Thyroid gland (tissue), 4 donors: Measurements from ENCODE around the gene MBD3. TPM values are rescaled to one million over a fixed set of nuclear protein-coding genes. Genes with fewer than 3 reads are reported as not detected.
"Not testable (repeated sequence)": the region's sequence is repeated elsewhere in the genome, so short reads cannot be mapped to it uniquely, and the experiment has no call there.

Experiments used
- DNase-seq, 2 donors: peaks; one replicate each; pipeline ENCODE4 v3.0.0-alpha.2; 2019
- H3K27ac ChIP-seq, 3 donors: fragments of 200-600 bp; sonication (generic); 1 replicate in 2 of 3; 2 replicates in 1 of 3; pipeline ENCODE4 v1.5.1; 2016 to 2019; ENCODE audit warnings: mild to moderate bottlenecking in 1 of 3, moderate library complexity in 1 of 3
- H3K27me3 ChIP-seq: fragments of 200-600 bp; sonication (generic); one replicate; pipeline ENCODE4 v1.5.1; 2019
- H3K36me3 ChIP-seq, 2 donors: fragments of 200-600 bp; sonication (generic); one replicate each; pipeline ENCODE4 v1.5.1; 2016 to 2019
- H3K4me1 ChIP-seq, 2 donors: fragments of 200-600 bp; sonication (generic); one replicate each; pipeline ENCODE4 v1.5.1; 2017 to 2019
- H3K4me3 ChIP-seq, 3 donors: fragments of 200-600 bp; sonication (generic); replicated peaks in 1 of 3; 1 replicate in 2 of 3; 2 replicates in 1 of 3; pipeline ENCODE4 v1.5.1; 2016; ENCODE audit warnings: mild to moderate bottlenecking in 1 of 3
- H3K9me3 ChIP-seq: fragments of 200-600 bp; sonication (generic); one replicate; pipeline ENCODE4 v1.5.1; 2017
- POLR2A ChIP-seq, 2 donors: fragments of 450-650 bp; IDR thresholded peaks; one replicate each; pipeline ENCODE4 v1.6.1; 2017; ENCODE audit warnings: antibody characterized with exemption in 2 of 2, mild to moderate bottlenecking in 2 of 2, moderate library complexity in 1 of 2
- WGBS, 2 donors: methylation state at CpG; one replicate each; pipeline ENCODE4 v1.1.5; 2017; 5-methylcytosine and 5-hydroxymethylcytosine counted together
- intact Hi-C: fragments of 100-400 bp; cut with DNase I; formaldehyde crosslinking; loops from one replicate; pipeline ENCODE4 v1.15.1; 2023
- total RNA-seq, 4 donors: library from RNA; depleted of rRNA; stranded (reverse); fragments of >200 nt; gene quantifications; one replicate each; pipeline ENCODE4 v1.2.3, GENCODE V29; 2016
- TF ChIP-seq, protein P1 (sequence below), 6 experiments: fragments of 200-600 bp in 3 of 6; fragments of 450-650 bp in 3 of 6; sonication (generic) in 3 of 6; IDR thresholded peaks; one replicate each; pipeline ENCODE4 v1.5.1; 2016 to 2019; ENCODE audit warnings: antibody characterized with exemption in 6 of 6, mild to moderate bottlenecking in 2 of 6, inconsistent platforms in 1 of 6, moderate library complexity in 1 of 6

MBD3 gene, protein sequence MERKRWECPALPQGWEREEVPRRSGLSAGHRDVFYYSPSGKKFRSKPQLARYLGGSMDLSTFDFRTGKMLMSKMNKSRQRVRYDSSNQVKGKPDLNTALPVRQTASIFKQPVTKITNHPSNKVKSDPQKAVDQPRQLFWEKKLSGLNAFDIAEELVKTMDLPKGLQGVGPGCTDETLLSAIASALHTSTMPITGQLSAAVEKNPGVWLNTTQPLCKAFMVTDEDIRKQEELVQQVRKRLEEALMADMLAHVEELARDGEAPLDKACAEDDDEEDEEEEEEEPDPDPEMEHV
- total RNA-seq: 100 to 1,000 TPM in 3 of 4 donors, 10 to 100 TPM in 1; 58.2 to 149 (median 115) TPM

DNA sequence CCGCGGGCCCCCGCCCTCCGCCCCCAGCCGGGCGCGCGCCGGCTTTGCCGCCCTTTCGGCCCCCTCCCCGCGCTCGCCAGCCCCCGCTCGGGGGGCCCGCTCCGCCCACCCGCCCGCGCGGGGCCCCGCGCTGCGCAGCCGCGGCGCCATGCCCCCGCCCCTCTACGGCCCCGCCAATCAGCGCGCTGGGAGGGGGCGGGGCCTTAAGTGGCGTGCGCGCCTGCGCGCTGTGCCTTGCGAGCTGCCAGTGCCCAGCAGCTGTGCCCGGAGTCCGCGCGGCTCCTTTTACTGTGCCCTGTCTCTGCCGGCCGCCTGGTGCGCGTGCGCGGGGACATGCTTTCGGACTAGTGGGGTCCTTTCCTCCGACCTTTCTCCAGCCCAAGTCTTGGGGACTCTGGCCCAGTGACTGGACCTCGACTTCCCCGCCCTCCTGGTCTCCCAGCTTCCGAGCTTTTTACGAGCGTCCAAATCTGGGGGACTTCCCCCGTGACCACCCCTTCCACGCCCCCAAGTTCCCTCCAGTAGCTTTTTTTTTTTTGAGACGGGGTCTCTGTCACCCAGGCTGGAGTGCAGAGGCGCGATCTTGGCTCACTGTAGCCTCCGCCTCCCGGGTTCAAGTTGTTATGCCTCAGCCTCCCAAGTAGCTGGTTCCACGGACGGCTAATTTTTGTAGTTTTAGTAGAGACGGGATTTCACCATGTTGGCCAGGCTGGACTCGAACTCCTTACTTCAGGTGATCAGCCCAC is at the start of gene MBD3:
Gene MBD3, minus strand, starts transcription at position 111 of the 746 bp plus-strand sequence. CDS start 234 bp downstream, outside the sequence.
- 2 to 3% methylated on average over 19 to 27 of the region's 68 CpGs for WGBS, 2 donors
- H3K9me3 ChIP-seq: no peaks in the 10 kb centered on the region
- peaks cover 8 to 15% of the 10 kb centered on the region in 2 donors for H3K36me3 ChIP-seq
- H3K4me3 ChIP-seq: peak within 1 kb of the TSS; percentile 14 to 83 (median 71)
- peak within 1 kb of the TSS; percentile 14 to 86 (median 79) for H3K27ac ChIP-seq
- TF ChIP-seq POLR2A (IDR thresholded peaks at IDR 0.05): peak; percentile 27 to 85
- TF ChIP-seq, protein P1, sequence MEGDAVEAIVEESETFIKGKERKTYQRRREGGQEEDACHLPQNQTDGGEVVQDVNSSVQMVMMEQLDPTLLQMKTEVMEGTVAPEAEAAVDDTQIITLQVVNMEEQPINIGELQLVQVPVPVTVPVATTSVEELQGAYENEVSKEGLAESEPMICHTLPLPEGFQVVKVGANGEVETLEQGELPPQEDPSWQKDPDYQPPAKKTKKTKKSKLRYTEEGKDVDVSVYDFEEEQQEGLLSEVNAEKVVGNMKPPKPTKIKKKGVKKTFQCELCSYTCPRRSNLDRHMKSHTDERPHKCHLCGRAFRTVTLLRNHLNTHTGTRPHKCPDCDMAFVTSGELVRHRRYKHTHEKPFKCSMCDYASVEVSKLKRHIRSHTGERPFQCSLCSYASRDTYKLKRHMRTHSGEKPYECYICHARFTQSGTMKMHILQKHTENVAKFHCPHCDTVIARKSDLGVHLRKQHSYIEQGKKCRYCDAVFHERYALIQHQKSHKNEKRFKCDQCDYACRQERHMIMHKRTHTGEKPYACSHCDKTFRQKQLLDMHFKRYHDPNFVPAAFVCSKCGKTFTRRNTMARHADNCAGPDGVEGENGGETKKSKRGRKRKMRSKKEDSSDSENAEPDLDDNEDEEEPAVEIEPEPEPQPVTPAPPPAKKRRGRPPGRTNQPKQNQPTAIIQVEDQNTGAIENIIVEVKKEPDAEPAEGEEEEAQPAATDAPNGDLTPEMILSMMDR (IDR thresholded peaks at IDR 0.05): peak in 2 of 6 experiments; percentile 23 to 31
- intact Hi-C loops: no loop called here
- peak; percentile 95 for DNase-seq
- peaks cover 20 to 22% of the 10 kb centered on the region in 2 donors for H3K4me1 ChIP-seq
- no peaks in the 10 kb centered on the region for H3K27me3 ChIP-seq

DNA sequence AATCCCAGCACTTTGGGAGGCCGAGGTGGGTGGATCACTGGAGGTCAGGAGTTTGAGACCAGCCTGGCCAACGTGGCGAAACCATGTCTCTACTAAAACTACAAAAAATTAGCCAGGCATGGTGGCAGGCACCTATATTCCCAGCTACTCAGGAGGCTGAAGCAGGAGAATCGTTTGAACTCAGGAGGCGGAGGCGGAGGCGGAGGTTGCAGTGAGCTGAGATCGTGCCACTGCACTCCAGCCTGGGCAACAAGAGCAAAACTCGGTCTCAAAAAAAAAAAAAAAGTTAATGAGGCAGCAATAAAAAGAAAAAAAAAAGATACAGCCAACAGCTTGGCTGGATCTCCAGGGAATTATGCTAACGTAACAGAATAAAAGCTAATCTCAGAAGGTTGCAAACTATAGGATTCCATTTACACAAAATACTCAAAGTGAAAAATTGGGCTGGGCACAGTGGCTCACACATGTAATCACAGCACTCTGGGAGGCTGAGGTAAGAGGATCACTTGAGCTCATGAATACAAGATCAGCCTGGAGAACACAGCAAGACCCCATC is 48.3 kb upstream of the MBD3 start:
- DNase-seq, H3K27ac ChIP-seq, H3K27me3 ChIP-seq, H3K4me1 ChIP-seq, intact Hi-C loops, H3K9me3 ChIP-seq, H3K36me3 ChIP-seq, H3K4me3 ChIP-seq: not testable (repeated sequence)
- 91 to 92% methylated on average over 10 of the region's 10 CpGs for WGBS, 2 donors

DNA sequence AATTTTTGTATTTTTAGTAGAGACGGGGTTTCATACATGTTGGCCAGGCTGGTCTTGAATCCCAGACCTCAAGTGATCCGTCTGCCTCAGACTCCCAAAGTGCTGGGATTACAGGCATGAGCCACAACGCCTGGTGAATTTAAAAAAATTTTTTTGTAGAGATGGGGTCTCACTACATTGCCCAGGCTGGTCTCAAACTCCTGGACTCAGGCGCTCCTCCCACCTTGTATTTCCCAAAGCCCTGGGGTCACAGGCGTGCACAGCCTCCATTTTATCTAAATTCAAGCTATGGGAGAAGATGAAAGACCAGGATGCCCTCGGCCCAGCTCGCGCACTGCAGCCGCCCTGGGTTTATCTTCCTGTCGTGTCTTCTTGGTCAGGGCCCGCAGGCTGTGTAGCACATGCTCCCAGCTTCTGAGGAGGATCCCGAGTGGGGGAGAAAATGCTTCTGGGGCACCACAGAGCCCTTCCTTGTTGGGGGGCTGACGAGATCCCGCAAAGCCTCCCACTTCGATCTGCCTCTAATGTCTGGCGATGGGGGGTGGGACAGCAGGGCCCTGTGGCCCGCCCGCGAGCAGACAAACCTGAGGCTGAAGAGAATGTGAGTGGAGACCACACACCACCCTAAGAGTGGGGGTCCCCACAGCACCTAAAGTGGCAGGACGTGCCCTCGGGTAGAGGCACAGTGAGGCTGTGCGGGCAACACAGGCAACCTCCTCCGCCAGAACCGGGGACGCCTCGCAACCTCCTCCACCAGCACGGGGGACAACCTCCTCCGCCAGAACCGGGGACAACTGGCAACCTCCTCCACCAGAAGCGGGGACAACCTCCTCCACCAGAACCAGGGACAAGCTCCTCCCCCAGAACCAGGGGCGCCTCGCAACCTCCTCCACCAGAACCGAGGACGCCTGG is 43.9 kb upstream of the MBD3 start:
- H3K27ac ChIP-seq: no peak overlapping the region
- H3K36me3 ChIP-seq: peaks cover 5 to 8% of the 10 kb centered on the region in 2 donors
- no peak for DNase-seq
- no peak overlapping the region for H3K4me3 ChIP-seq
- H3K27me3 ChIP-seq: no peaks in the 10 kb centered on the region
- H3K9me3 ChIP-seq: no peaks in the 10 kb centered on the region
- 97 to 98% methylated on average over 26 to 34 of the region's 34 CpGs for WGBS, 2 donors
- TF ChIP-seq POLR2A (IDR thresholded peaks at IDR 0.05): no peak
- TF ChIP-seq, protein P1 (IDR thresholded peaks at IDR 0.05): no peak
- intact Hi-C loops: no loop called here
- H3K4me1 ChIP-seq: no peaks in the 10 kb centered on the region

DNA sequence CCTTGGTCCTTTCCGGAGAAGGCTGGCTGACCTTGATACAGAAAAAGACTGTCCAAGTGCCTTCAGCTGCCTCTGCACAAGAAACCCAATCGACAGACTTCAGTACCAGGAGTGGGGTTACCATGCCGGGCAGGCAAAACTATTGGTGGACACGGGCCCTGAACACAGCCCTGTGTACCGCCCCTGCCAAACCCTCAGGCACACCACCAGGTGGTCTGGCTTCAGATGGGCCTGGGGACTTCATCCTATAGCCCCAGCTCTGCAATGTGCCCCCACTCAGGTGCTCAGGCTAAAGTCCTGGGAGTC is 42.2 kb upstream of the MBD3 start:
- Histone ChIP-seq H3K27ac (no peak overlapping the region), H3K4me3 (no peak overlapping the region), H3K36me3 (peaks cover 7 to 8% of the 10 kb centered on the region in 2 donors), H3K27me3 (no peaks in the 10 kb centered on the region), H3K9me3 (no peaks in the 10 kb centered on the region), H3K4me1 (no peaks in the 10 kb centered on the region)
- intact Hi-C loops: no loop called here
- 93 to 100% methylated on average over 1 to 3 of the region's 5 CpGs for WGBS, 2 donors
- TF ChIP-seq, protein P1 (IDR thresholded peaks at IDR 0.05): no peak
- TF ChIP-seq POLR2A (IDR thresholded peaks at IDR 0.05): no peak
- DNase-seq: no peak
